Cardiac muscle cell (in vitro differentiated cells and primary cell): ENCODE results near the gene ICAM2. TPM values are rescaled to one million over a fixed set of nuclear protein-coding genes. Genes with fewer than 3 reads are reported as not detected.
"Not testable (repeated sequence)": the region's sequence is repeated elsewhere in the genome, so short reads cannot be mapped to it uniquely, and the experiment has no call there.

Source experiments
- DNase-seq, 2 donors: peaks; one replicate each; pipeline versions ENCODE4 v3.0.0 to v3.0.0-alpha.2; 2010 to 2017; ENCODE audit warnings: low read depth in 1 of 2, low spot score in 1 of 2
- H3K27ac ChIP-seq: fragments of 200-600 bp; sonication (generic); 2 replicates; pipeline ENCODE4 v1.5.1; 2016
- H3K27me3 ChIP-seq: fragments of 200-600 bp; sonication (generic); 2 replicates; pipeline ENCODE4 v1.6.0; 2016; ENCODE audit warnings: control low read depth
- H3K36me3 ChIP-seq: fragments of 200-600 bp; sonication (generic); 2 replicates; pipeline ENCODE4 v1.5.1; 2016; ENCODE audit warnings: control low read depth
- H3K4me1 ChIP-seq: fragments of 200-600 bp; sonication (generic); 2 replicates; pipeline ENCODE4 v1.8.1; 2017; ENCODE audit warnings: low read depth, mild to moderate bottlenecking, mixed run types
- H3K4me3 ChIP-seq: fragments of 200-600 bp; sonication (generic); 2 replicates; pipeline ENCODE4 v1.5.1; 2016; ENCODE audit warnings: mild to moderate bottlenecking
- H3K9me3 ChIP-seq: fragments of 200-600 bp; sonication (generic); 2 replicates; pipeline ENCODE4 v1.5.1; 2017; ENCODE audit warnings: low read depth, mild to moderate bottlenecking, control low read depth
- CTCF ChIP-seq: IDR thresholded peaks from 2 replicates; pipeline ENCODE4 v1.5.1; 2012; ENCODE audit warnings: low read depth, mild to moderate bottlenecking, low read length
- polyA plus RNA-seq: library from polyadenylated mRNA; unstranded; fragments of >200 nt; fragmentation: Nextera tagmentation; extraction: Ambion mirVana; gene quantifications from 2 replicates; pipeline ENCODE4 v1.2.1, GENCODE V29; 2016
- total RNA-seq: library from RNA; depleted of rRNA; stranded (reverse); fragments of >200 nt; gene quantifications from 2 replicates; pipeline ENCODE4 v1.2.3, GENCODE V29; 2016

ICAM2 gene
- total and polyA plus RNA-seq, 2 experiments from 2014 or later: 1.1 TPM; not detected in 1

- Histone ChIP-seq H3K27me3 (no peaks in the 10 kb centered on the region), H3K27ac (no peak overlapping the region), H3K4me1 (peaks cover 19% of the 10 kb centered on the region), H3K4me3 (no peak overlapping the region), H3K9me3 (no peaks in the 10 kb centered on the region), H3K36me3 (no peaks in the 10 kb centered on the region)
- DNase-seq: no peak
- TF ChIP-seq CTCF: no peak
Measured at GRCh38 chr17:63983320-63983719, 37.1 kb downstream of the ICAM2 start.

- H3K9me3 ChIP-seq, H3K27ac ChIP-seq, H3K36me3 ChIP-seq, DNase-seq, H3K27me3 ChIP-seq, H3K4me3 ChIP-seq: not testable (repeated sequence)
- peaks cover 12% of the 10 kb centered on the region for H3K4me1 ChIP-seq
Measured at GRCh38 chr17:63982641-63983040, 37.8 kb downstream of the ICAM2 start.

- Histone ChIP-seq H3K4me1 (no peaks in the 10 kb centered on the region), H3K4me3 (no peak overlapping the region), H3K27ac (no peak overlapping the region), H3K27me3 (no peaks in the 10 kb centered on the region), H3K9me3 (no peaks in the 10 kb centered on the region), H3K36me3 (no peaks in the 10 kb centered on the region)
- no peak for DNase-seq
- TF ChIP-seq CTCF: no peak
Measured at GRCh38 chr17:63978272-63979200, 41.9 kb downstream of the ICAM2 start.

GRCh38 chr17:63976702-63977101, 43.7 kb downstream of the ICAM2 start:
- no peak for DNase-seq
- H3K27ac ChIP-seq: no peak overlapping the region
- no peaks in the 10 kb centered on the region for H3K36me3 ChIP-seq
- TF ChIP-seq CTCF: no peak
- no peak overlapping the region for H3K4me3 ChIP-seq
- no peaks in the 10 kb centered on the region for H3K27me3 ChIP-seq
- no peaks in the 10 kb centered on the region for H3K4me1 ChIP-seq
- H3K9me3 ChIP-seq: no peaks in the 10 kb centered on the region

GRCh38 chr17:63975541-63976092, 44.8 kb downstream of the ICAM2 start:
- no peaks in the 10 kb centered on the region for H3K9me3 ChIP-seq
- H3K27me3 ChIP-seq: no peaks in the 10 kb centered on the region
- no peaks in the 10 kb centered on the region for H3K36me3 ChIP-seq
- DNase-seq: no peak
- H3K4me3 ChIP-seq: no peak overlapping the region
- H3K27ac ChIP-seq: no peak overlapping the region
- no peaks in the 10 kb centered on the region for H3K4me1 ChIP-seq
- TF ChIP-seq CTCF: no peak

- no peak for DNase-seq
- H3K9me3 ChIP-seq: no peaks in the 10 kb centered on the region
- no peaks in the 10 kb centered on the region for H3K4me1 ChIP-seq
- H3K4me3 ChIP-seq: no peak overlapping the region
- H3K27ac ChIP-seq: no peak overlapping the region
- H3K27me3 ChIP-seq: no peaks in the 10 kb centered on the region
- TF ChIP-seq CTCF: no peak
- no peaks in the 10 kb centered on the region for H3K36me3 ChIP-seq
Measured at GRCh38 chr17:63974594-63975192, 45.7 kb downstream of the ICAM2 start.
